ENCODE measurements around the gene FCGR3B.
"Not testable (repeated sequence)": the region's sequence is repeated elsewhere in the genome, so short reads cannot be mapped to it uniquely, and the experiment has no call there.

The FCGR3B gene

GRCh38 chr1:161605024-161605423, 26.0 kb downstream of the FCGR3B start:
- not testable (repeated sequence) for DNase-seq

DNA sequence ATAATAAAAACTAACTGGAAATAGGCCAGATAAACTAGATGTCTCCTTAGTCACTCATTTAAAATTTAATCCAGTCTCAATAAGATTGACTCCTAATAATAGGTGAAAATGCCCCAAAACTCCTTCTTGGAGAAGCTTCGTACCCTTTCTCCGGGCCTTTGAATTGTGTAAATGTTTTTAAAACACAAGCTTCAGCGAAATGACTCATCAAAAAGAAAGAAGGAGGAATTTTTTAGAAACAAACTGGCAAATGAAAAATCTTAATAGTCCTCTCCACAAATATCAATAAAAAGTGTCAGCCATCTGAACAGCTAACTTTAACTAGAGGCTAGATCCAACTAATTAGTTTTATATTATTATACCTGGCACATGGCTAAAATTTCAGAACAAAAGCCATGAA, 33.9 kb downstream of the FCGR3B start:
- DNase-seq = not testable (repeated sequence)

GRCh38 chr1:161595583-161595982, 35.4 kb downstream of the FCGR3B start:
- DNase-seq = not testable (repeated sequence)

GRCh38 chr1:161595173-161595572, 35.8 kb downstream of the FCGR3B start:
- not testable (repeated sequence) for DNase-seq

DNA sequence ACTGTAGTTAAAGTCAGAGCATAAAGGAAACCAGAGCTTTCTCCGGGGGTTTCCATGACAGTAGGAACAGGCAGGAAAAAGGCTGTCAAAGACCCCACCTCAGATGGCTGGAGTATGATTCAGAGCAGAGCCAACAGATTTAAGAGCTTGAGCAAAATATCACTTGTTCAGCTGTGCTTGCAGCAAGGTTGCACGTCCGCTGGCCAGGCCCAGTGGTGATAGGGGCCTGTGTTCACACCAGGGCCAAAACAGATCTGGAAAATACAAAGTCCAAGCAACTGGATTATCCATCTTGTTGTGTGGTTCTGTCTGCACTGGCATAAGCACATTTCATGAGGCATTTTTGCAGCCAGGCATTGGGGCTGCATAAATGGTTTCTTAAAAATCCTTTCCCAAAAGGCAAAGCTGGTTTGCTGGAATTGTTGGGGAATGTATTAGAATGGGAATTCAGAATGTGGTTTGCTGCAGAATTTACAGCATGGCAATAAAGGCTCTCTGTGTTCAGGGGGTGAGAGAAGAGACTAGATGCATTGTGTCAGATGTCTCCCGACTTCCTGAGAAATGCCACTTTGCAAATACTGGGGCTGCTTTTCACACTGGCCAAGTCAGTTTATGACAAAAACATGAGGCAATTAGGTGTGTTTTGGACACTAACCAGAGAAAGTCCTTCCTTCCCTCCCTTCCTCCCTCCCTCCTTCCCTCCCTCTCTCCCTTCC, 36.5 kb downstream of the FCGR3B start:
- not testable (repeated sequence) for DNase-seq

DNA sequence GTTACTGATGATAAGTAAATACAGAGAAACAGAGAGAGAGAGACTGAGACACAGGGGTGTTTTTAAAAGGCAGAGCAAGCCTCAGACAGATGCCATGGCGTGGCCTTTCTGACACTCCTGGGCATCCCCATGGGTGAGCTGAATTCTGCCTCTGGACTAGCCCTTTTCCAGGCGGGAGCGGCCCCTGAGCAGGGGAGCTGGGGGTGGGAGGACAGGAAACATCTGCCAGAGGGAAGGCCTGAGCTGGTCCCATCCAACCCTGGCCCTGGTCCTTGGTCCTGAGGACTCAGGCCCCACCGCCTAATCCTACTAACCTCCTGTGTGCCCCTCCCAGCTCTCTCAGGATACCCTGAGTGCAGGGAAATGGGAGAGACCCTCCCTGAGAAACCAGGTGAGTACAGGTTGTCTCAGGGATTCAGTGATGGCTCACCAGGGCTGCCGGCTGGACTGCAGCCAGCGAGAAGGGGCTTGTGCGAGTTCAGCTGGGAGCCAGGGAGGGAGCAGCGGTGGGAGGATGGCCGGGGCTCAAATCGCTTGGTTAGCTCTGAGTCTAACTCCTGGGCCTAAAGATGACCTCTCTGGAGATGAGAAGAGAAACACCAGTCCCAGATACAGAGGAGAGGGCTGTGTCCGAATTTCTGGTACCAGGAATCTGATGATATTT, 37.8 kb downstream of the FCGR3B start:
- not testable (repeated sequence) for DNase-seq

DNA sequence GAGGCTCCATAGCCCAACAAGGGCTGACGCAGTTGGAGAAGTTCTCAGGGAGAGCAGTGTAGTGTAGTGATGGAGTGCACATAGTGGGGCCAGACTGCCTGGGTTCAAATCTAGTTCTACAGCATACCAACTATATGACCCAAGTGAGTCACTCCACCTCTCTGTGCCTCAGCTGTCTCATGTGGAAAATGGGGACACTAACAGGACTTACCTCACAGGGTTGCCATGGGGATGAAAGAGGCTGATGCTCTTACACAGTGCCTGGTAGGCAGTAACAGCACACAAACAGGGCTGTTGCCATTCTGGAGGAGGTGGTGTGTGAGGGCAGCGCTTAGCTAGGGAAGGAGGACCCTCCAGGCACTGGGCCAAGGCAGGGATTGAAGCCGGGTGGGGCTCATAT, 38.4 kb downstream of the FCGR3B start:
- DNase-seq = not testable (repeated sequence)

DNA sequence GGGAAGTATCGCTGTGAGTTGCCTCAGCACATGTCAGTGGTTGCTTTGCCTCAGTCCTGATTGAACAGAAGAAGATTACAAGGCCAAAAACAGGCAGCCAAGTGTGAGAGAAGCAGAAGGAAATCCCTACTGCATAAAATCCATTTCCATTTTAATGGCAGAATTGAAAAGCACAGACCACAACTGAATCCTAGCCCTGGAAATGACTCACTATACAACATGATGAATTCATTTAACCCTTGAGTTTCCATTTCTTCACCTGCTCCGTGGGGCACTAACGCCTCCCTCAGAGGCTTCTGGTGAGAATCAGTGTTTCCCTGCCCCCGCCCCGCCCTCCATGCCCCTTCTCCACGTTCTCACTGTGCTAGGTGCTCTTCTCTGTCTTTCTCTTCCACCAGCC, 41.1 kb downstream of the FCGR3B start:
- not testable (repeated sequence) for DNase-seq

DNA sequence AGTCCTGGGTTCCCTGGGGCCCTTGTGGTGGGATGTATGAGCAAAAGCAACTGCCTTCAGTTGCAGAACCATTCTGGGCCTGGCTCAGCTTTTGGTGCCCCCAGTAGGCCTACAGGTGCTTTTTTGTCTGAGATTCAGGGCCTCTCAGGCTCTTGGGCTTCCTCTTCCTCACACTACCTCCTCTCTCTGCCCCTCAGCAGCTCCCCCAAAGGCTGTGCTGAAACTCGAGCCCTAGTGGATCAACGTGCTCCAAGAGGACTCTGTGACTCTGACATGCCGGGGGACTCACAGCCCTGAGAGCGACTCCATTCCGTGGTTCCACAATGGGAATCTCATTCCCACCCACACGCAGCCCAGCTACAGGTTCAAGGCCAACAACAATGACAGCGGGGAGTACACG, 41.6 kb downstream of the FCGR3B start:
- DNase-seq = not testable (repeated sequence)

DNA sequence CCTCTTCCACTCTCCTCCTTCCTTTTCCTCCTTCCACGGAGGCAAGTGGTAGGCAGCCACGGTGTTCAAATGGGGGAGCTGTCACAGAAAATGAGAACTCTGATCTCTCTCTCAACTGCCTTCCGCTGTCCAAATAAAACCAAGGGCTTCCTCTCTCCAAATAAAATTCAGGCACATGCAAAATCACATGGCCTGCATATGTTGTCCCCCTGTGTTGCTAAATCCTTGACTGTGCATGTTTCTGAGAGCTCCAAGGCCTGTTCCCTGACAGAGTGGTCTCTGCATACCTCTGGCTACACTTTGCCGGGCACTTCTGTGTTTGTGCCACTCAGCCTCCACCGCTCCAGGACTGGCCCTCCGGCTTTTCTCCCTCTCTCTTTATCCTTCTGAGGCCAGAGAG, 42.4 kb downstream of the FCGR3B start:
- not testable (repeated sequence) for DNase-seq

DNA sequence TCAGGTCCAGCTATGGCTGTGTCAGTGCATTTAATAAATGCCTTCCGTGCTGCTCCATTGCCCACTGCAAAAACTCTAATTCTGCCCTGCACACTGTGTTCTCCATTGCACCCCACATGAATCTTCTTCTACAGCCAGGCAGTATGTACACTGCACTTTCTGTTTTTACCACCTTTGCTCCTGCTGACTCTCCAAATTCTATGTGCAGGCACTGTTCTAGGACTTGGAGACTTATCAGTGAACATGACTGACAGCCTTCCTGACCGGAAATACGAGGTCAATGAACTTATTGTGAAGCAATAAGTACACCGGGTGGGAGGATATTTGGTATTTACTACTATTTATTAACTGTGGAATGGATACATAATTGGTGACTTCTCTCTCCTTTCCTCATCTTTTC, 48.1 kb downstream of the FCGR3B start:
- DNase-seq = not testable (repeated sequence)

DNA sequence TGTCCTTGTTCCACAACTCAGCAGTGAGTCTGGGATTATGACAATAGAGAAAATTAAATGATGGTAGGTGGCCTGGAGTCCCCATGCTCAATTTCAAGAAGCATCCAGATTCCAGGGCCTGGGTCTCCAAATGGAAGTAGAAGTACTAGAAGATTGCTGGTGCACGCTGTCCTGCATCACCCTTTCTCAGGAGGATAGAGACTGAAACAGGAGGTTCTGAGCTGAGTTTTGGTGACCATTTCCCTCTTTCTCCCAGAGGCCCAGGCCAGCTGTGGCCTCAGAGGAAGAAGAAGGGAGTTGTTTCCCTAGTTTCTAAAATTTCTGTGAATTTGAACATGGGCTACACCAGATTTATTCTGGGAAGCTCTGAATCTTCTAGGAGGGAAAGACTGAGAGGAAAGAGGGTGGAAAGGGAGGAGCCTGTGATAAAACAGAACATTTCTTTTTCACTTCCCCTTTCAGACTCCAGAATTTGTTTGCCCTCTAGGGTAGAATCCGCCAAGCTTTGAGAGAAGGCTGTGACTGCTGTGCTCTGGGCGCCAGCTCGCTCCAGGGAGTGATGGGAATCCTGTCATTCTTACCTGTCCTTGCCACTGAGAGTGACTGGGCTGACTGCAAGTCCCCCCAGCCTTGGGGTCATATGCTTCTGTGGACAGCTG, 50.0 kb downstream of the FCGR3B start:
- not testable (repeated sequence) for DNase-seq

DNA sequence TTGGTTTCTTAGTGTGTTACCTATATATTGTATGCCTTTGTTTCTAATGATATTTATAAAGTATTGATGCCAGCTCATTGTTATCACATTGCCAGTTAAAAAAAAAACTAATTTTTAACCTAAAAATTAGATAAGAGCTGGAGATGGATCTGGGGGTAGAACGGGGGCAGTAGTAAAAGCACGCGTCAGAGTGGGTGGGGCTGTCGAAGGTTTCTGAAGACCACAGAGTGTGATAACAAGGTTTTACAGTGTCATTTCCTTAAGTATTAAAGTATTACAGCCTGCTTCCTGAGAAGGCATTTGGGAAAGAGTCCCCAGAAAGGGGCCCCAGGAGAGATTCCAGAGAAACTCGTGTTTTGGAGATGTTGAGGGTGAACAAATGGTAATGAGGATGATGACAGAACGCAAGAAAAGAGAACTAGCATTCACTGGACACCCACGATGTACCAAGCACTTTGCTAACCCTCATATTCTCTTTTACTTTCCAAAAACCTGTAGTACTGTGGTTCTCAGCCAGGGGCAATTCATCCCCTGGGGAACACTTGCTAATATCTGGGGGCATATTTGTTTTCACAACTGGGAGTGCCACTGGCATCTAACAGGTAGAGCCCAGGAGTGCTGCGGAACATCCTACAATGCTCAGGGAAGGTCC, 51.0 kb downstream of the FCGR3B start:
- DNase-seq = not testable (repeated sequence)

GRCh38 chr1:161576676-161577075, 54.3 kb downstream of the FCGR3B start:
- not testable (repeated sequence) for DNase-seq
